ENCODE measurements around the gene EEIG1.

DNA sequence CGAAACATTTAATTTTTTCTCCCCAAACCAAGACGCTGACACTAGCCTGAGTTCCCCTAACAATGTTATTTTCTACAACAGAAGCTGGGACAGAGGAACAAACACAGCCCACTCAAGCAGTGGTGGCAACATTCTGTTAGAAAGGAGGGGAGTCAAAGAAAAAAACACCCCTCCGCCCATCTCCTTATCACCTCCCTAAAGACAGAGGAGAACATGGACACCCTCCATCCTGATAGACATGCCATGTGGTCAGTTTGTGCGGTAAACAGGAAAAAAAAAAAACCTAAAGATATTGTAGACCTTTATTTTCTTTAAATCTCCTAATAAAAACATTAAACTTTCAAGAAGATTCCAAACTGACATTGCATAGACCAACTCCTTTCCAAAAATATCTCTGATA lies 40.2 kb downstream of the EEIG1 start:
- no peak for TF ChIP-seq EZH2phosphoT487 (IDR thresholded peaks at IDR 0.05; ENCODE audit: low read length)
- TF ChIP-seq, protein P1, sequence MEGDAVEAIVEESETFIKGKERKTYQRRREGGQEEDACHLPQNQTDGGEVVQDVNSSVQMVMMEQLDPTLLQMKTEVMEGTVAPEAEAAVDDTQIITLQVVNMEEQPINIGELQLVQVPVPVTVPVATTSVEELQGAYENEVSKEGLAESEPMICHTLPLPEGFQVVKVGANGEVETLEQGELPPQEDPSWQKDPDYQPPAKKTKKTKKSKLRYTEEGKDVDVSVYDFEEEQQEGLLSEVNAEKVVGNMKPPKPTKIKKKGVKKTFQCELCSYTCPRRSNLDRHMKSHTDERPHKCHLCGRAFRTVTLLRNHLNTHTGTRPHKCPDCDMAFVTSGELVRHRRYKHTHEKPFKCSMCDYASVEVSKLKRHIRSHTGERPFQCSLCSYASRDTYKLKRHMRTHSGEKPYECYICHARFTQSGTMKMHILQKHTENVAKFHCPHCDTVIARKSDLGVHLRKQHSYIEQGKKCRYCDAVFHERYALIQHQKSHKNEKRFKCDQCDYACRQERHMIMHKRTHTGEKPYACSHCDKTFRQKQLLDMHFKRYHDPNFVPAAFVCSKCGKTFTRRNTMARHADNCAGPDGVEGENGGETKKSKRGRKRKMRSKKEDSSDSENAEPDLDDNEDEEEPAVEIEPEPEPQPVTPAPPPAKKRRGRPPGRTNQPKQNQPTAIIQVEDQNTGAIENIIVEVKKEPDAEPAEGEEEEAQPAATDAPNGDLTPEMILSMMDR (IDR thresholded peaks at IDR 0.05; ENCODE audit: low read length) = no peak

All from MM.1S (cell line).